ENCODE data around the gene AFF3. TPM values are rescaled to one million over a fixed set of nuclear protein-coding genes. Genes with fewer than 3 reads are reported as not detected.
"Not testable (repeated sequence)": the region's sequence is repeated elsewhere in the genome, so short reads cannot be mapped to it uniquely, and the experiment has no call there.

AFF3 gene
- total and polyA plus RNA-seq, 8 donors, result 16.4 to 42.0 (median 21.4) TPM

GRCh38 chr2:100121124-100121718 lies 21.2 kb downstream of the AFF3 start:
- Histone ChIP-seq H3K4me1 (no peaks in the 10 kb centered on the region), H3K9me3 (peaks cover 0 to 11% of the 10 kb centered on the region in 2 donors), H3K36me3 (no peaks in the 10 kb centered on the region), H3K27me3 (no peaks in the 10 kb centered on the region), H3K4me3 (no peak overlapping the region), H3K27ac (no peak overlapping the region)
- ATAC-seq, result no peak
- intact Hi-C loops (cut with DNase I), result no loop called here
- TF ChIP-seq CTCF (IDR thresholded peaks at IDR 0.05), result no peak
- DNase-seq, result no peak

DNA sequence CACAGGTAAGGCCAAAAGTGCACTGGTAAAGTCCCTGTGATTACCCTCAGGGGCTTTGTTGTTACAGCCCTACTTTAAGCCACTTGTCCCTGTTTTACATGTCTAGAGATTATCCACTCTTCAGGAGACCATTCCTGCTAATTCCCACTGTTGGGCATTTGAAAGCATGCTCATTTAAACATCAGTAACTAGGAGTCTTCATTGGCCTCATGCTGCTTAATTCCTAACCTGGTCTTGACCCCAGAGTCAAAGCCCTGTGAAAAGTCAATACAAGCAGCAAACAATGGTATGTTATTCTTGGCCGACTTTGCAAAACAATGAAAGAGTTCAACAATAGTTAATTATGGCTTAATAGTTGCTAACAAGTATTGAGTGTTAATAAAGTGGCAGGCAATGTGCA lies 23.2 kb downstream of the AFF3 start:
- no peaks in the 10 kb centered on the region for H3K4me1 ChIP-seq
- H3K27me3 ChIP-seq, result no peaks in the 10 kb centered on the region
- H3K4me3 ChIP-seq, result no peak overlapping the region
- no peak for TF ChIP-seq CTCF (IDR thresholded peaks at IDR 0.05)
- H3K9me3 ChIP-seq, result peaks cover 0 to 11% of the 10 kb centered on the region in 2 donors
- H3K36me3 ChIP-seq, result no peaks in the 10 kb centered on the region
- intact Hi-C loops (cut with DNase I), result no loop called here
- H3K27ac ChIP-seq, result no peak overlapping the region
- ATAC-seq (no peak), DNase-seq (no peak)

DNA sequence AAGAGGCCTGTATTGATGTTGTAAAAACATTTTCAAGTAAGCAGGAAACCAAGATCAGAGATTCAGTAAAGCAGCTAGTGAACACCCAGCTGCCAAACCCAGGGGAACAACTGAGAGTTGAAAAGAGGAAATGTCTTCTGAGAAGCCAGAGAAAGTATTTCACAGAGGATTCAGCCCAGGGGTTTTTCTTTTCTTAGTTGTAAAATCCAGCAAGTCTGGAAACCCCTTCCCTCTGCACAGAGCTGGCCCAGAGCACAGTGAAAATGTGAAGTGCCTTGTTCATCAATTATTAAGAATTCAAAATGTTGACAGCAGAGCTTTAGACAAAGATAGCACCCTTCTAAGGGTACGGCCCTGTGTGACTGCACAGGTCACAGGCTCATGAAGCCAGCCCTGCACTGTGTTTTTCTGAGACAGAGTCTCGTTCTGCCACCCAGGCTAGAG lies 28.4 kb downstream of the AFF3 start:
- intact Hi-C loops (cut with DNase I), result no loop called here
- Histone ChIP-seq H3K4me3 (no peak overlapping the region), H3K36me3 (no peaks in the 10 kb centered on the region), H3K27me3 (no peaks in the 10 kb centered on the region), H3K4me1 (no peaks in the 10 kb centered on the region), H3K27ac (no peak overlapping the region), H3K9me3 (peaks cover 0 to 11% of the 10 kb centered on the region in 2 donors)
- TF ChIP-seq CTCF (IDR thresholded peaks at IDR 0.05), result no peak
- ATAC-seq, result no peak
- no peak for DNase-seq

DNA sequence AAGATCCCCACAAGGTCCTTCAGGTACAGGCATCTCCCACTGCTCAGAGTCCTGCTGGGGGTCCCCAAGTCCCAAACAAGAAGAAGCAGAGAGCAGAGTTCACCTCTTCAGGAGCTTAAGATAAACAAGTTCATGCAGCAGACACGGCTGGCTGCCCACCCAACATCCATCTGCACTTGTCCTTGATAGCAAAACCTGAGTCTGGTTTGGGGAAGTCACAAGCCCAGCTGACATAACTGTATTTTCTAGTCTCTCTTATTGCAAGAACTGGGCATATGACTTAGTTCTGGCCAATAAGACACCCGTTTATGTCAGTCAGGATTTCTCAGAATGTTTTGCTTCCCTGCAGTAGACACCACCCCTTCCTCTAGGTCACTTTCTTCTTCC lies 31.8 kb downstream of the AFF3 start:
- peaks cover 0 to 18% of the 10 kb centered on the region in 2 donors for H3K27me3 ChIP-seq
- ATAC-seq (no peak), DNase-seq (no peak)
- peaks cover 0 to 15% of the 10 kb centered on the region in 2 donors for H3K4me1 ChIP-seq
- intact Hi-C loops (cut with DNase I), result no loop called here
- no peaks in the 10 kb centered on the region for H3K9me3 ChIP-seq
- no peak overlapping the region for H3K27ac ChIP-seq
- no peak for TF ChIP-seq CTCF (IDR thresholded peaks at IDR 0.05)
- H3K36me3 ChIP-seq, result no peaks in the 10 kb centered on the region
- H3K4me3 ChIP-seq, result no peak overlapping the region

GRCh38 chr2:100109986-100110613 lies 32.3 kb downstream of the AFF3 start:
- DNase-seq (no peak), ATAC-seq (no peak)
- no peak overlapping the region for H3K4me3 ChIP-seq
- no peak overlapping the region for H3K27ac ChIP-seq
- intact Hi-C loops (cut with DNase I), result no loop called here
- H3K9me3 ChIP-seq, result no peaks in the 10 kb centered on the region
- peaks cover 0 to 20% of the 10 kb centered on the region in 2 donors for H3K4me1 ChIP-seq
- TF ChIP-seq CTCF (IDR thresholded peaks at IDR 0.05), result no peak
- peaks cover 5 to 23% of the 10 kb centered on the region in 2 donors for H3K27me3 ChIP-seq
- no peaks in the 10 kb centered on the region for H3K36me3 ChIP-seq

DNA sequence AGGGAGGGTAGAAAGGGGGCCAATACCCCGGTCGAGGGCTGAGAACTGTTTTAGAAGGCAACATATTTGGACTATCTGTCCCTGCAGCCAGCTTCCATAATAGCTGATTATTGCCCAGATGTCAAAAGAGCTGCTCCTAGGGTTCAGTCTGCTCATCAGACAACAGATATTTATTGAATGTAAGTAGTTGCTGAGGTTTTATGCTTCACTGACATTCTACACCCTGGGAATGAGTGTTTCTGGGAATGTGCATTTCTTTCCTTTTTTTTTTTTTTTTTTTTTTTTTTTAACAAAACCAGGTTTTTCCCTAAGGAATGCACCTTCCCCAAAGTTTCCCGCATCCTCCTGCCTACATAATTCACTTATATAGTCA lies 33.8 kb downstream of the AFF3 start:
- H3K4me3 ChIP-seq; H3K9me3 ChIP-seq; H3K36me3 ChIP-seq; DNase-seq; ATAC-seq; H3K27ac ChIP-seq; intact Hi-C loops (cut with DNase I): not testable (repeated sequence)
- peaks cover 6 to 32% of the 10 kb centered on the region in 2 donors for H3K27me3 ChIP-seq
- H3K4me1 ChIP-seq, result peaks cover 0 to 21% of the 10 kb centered on the region in 2 donors

Data from left lung (tissue), 10 donors.